AG10803 (cell line): Measurements from ENCODE around the gene KCP.

Experiments used
- DNase-seq: peaks from one replicate; pipeline ENCODE4 v3.0.0; 2010; ENCODE audit warnings: low read depth
- H3K4me3 ChIP-seq: 2 replicates; pipeline ENCODE4 v1.5.1; 2011; ENCODE audit warnings: mild to moderate bottlenecking, low read length, control low read depth
- TF ChIP-seq, protein P1 (sequence below): conservative IDR thresholded peaks from 2 replicates; pipeline ENCODE4 v1.5.1; 2011; ENCODE audit warnings: mild to moderate bottlenecking, low read length, control low read depth, inconsistent platforms

KCP gene

GRCh38 chr7:128840326-128841170, 70.0 kb downstream of the KCP start:
- TF ChIP-seq, protein P1, sequence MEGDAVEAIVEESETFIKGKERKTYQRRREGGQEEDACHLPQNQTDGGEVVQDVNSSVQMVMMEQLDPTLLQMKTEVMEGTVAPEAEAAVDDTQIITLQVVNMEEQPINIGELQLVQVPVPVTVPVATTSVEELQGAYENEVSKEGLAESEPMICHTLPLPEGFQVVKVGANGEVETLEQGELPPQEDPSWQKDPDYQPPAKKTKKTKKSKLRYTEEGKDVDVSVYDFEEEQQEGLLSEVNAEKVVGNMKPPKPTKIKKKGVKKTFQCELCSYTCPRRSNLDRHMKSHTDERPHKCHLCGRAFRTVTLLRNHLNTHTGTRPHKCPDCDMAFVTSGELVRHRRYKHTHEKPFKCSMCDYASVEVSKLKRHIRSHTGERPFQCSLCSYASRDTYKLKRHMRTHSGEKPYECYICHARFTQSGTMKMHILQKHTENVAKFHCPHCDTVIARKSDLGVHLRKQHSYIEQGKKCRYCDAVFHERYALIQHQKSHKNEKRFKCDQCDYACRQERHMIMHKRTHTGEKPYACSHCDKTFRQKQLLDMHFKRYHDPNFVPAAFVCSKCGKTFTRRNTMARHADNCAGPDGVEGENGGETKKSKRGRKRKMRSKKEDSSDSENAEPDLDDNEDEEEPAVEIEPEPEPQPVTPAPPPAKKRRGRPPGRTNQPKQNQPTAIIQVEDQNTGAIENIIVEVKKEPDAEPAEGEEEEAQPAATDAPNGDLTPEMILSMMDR: no peak
- H3K4me3 ChIP-seq: no peak overlapping the region
- DNase-seq: no peak

GRCh38 chr7:128839751-128840177, 70.7 kb downstream of the KCP start:
- H3K4me3 ChIP-seq: no peak overlapping the region
- DNase-seq: no peak
- TF ChIP-seq, protein P1: no peak

DNA sequence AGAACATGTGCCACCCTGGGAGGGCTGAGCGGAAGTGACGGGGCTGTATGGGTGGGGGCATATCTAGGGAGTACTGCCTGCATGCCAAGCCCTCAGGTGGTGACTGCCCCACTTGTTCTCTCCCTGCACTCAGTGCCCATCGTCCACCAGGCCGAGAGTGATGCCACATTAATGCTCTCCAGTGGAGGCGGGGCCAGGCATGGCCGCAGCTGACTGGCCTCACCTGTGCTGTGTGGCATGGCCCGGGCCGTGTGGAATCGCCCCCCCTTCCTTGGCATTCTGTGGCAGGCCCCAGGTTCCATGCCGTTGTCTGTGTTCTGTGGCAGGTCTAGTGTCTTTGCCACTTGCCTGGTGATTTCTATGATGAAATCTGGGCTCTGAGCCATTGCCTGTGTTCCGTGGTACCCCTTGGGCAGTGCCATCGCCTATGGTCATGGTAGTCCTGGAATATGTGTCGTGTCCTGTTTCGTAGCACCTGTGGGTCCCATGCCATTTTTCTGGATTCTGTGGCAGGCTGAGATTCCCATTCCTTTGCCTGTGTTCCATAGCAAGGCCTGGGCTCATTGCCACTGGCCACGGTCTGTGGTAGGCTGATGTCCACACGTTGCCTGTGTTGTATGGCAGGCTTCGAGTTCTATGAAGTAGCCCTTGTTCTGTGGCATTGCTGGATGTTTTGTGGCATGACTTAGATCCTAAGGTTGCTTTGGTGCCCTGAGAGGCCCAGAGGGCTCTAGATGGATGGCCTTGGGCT, 71.4 kb downstream of the KCP start:
- no peak overlapping the region for H3K4me3 ChIP-seq
- TF ChIP-seq, protein P1: no peak
- DNase-seq: no peak

- no peak for DNase-seq
- TF ChIP-seq, protein P1: no peak
- no peak overlapping the region for H3K4me3 ChIP-seq
These were observed 72.3 kb downstream of the KCP start for GRCh38 chr7:128838109-128838779.

- no peak overlapping the region for H3K4me3 ChIP-seq
- no peak for DNase-seq
- TF ChIP-seq, protein P1: no peak
These were observed 73.0 kb downstream of the KCP start for GRCh38 chr7:128837521-128837921.

GRCh38 chr7:128836729-128837348, 73.7 kb downstream of the KCP start:
- DNase-seq: no peak
- H3K4me3 ChIP-seq: no peak overlapping the region
- TF ChIP-seq, protein P1: no peak
